GM18861 (cell line): ENCODE results near the gene EGFL8.

ENCODE experiments used
- ATAC-seq: cut with Tn5 transposase; IDR thresholded peaks from one replicate; pipeline ENCODE4 v1.9.1; 2021; ENCODE audit not compliant: unreplicated experiment

EGFL8 gene

GRCh38 chr6:32146287-32146686, 18.1 kb upstream of the EGFL8 start:
- no peak for ATAC-seq

- ATAC-seq, result no peak
Observed at GRCh38 chr6:32146687-32147086, 17.7 kb upstream of the EGFL8 start.

GRCh38 chr6:32147401-32148132, 16.8 kb upstream of the EGFL8 start:
- ATAC-seq, result no peak

GRCh38 chr6:32148289-32149091, 15.9 kb upstream of the EGFL8 start:
- no peak for ATAC-seq

GRCh38 chr6:32149092-32149755, 15.2 kb upstream of the EGFL8 start:
- ATAC-seq, result no peak

- ATAC-seq, result no peak
Observed at GRCh38 chr6:32149932-32150870, 14.2 kb upstream of the EGFL8 start.

GRCh38 chr6:32151181-32151862, 13.1 kb upstream of the EGFL8 start:
- no peak for ATAC-seq

GRCh38 chr6:32151863-32152768, 12.3 kb upstream of the EGFL8 start, which contains the start of gene PRRT1:
TSS of gene PRRT1 (minus strand) at chr6:32151939. CDS start at chr6:32151827, 112 bp downstream.
- no peak for ATAC-seq

GRCh38 chr6:32152769-32153563, 11.4 kb upstream of the EGFL8 start:
- no peak for ATAC-seq

- no peak for ATAC-seq
Observed at GRCh38 chr6:32153564-32154513, 10.6 kb upstream of the EGFL8 start, which contains the start of gene PPT2. TSS of gene PPT2 (plus strand) at chr6:32154141. CDS start at chr6:32154595, 454 bp downstream.

GRCh38 chr6:32154514-32155161, 9.8 kb upstream of the EGFL8 start:
- no peak for ATAC-seq

GRCh38 chr6:32156891-32157290, 7.5 kb upstream of the EGFL8 start:
- no peak for ATAC-seq

- ATAC-seq, result no peak
Observed at GRCh38 chr6:32158052-32158451, 6.3 kb upstream of the EGFL8 start.

- no peak for ATAC-seq
Observed at GRCh38 chr6:32163559-32164258, 686 bp upstream of the EGFL8 start.

- no peak for ATAC-seq
Observed at GRCh38 chr6:32166411-32167061, 2.1 kb downstream of the EGFL8 start.
